ENCODE data around the gene CYP4F11. TPM values are rescaled to one million over a fixed set of nuclear protein-coding genes. Genes with fewer than 3 reads are reported as not detected.

CYP4F11 gene
- not detected for polyA plus RNA-seq (2013, experiment 1 of 2)
- polyA plus RNA-seq (2013, experiment 2 of 2) = not detected

GRCh38 chr19:15934332-15935078 is at the start of gene CYP4F11:
Gene CYP4F11, minus strand, starts transcription at chr19:15934529. Its CDS starts 121 bp downstream, at chr19:15934408.
- Histone ChIP-seq H3K4me2 (ENCODE audit: low read length, poor library complexity, severe bottlenecking) (no peak within 1 kb of the TSS), H3K4ac (ENCODE audit: low read depth in 1 of 2, low read length in 2 of 2) (no peak within 1 kb of the TSS), H3K9me3 (ENCODE audit: control insufficient read depth, low read length) (peaks cover 16% of the 10 kb centered on the region), H3K14ac (ENCODE audit: low read length in 2 of 2) (no peak within 1 kb of the TSS), H3K4me1 (ENCODE audit: control insufficient read depth, insufficient read depth, low read depth, low read length) (no peaks in the 10 kb centered on the region), H4K8ac (ENCODE audit: low read length) (no peak within 1 kb of the TSS), H3K27ac (ENCODE audit: low read length, poor library complexity, severe bottlenecking) (no peak within 1 kb of the TSS), H3K27me3 (ENCODE audit: control insufficient read depth in 1 of 2, insufficient read depth in 1 of 2, low read length in 2 of 2) (peaks cover 0 to 3% of the 10 kb centered on the region in 2 experiments), H3K4me3 (ENCODE audit: insufficient read depth in 1 of 2, low read depth in 1 of 2, low read length in 2 of 2) (no peak within 1 kb of the TSS), H2BK12ac (ENCODE audit: low read length in 2 of 2) (no peak within 1 kb of the TSS), H3K9ac (ENCODE audit: low read length) (no peak within 1 kb of the TSS), H3K79me1 (replicated peaks; ENCODE audit: low read length, poor library complexity, severe bottlenecking) (no peaks in the 10 kb centered on the region), H3K23ac (ENCODE audit: low read length in 2 of 2) (no peak within 1 kb of the TSS), H2BK120ac (ENCODE audit: low read depth, low read length) (no peak within 1 kb of the TSS), H2BK15ac (ENCODE audit: low read depth, poor library complexity, severe bottlenecking) (no peak within 1 kb of the TSS), H2AFZ (ENCODE audit: low read depth, low read length) (no peak within 1 kb of the TSS), H3K36me3 (ENCODE audit: control insufficient read depth in 1 of 2, insufficient read depth in 2 of 2, low read depth in 1 of 2, low read length in 2 of 2) (no peaks in the 10 kb centered on the region), H2AK5ac (ENCODE audit: low read length, severe bottlenecking) (no peak within 1 kb of the TSS), H4K91ac (ENCODE audit: low read length) (no peak within 1 kb of the TSS), H3K18ac (ENCODE audit: low read depth in 1 of 2, low read length in 2 of 2) (no peak within 1 kb of the TSS), H2BK5ac (ENCODE audit: low read depth, low read length, poor library complexity, severe bottlenecking) (no peak within 1 kb of the TSS)
- DNase-seq = no peak
- WGBS = 59% methylated on average over 10 of the region's 10 CpGs

GRCh38 chr19:15979293-15979692 is 45.0 kb upstream of the CYP4F11 start:
- H3K27ac ChIP-seq (ENCODE audit: low read length, poor library complexity, severe bottlenecking) = no peak overlapping the region
- no peak overlapping the region for H2BK12ac ChIP-seq (ENCODE audit: low read length in 2 of 2)
- H4K91ac ChIP-seq (ENCODE audit: low read length) = no peak overlapping the region
- no peak overlapping the region for H2BK5ac ChIP-seq (ENCODE audit: low read depth, low read length, poor library complexity, severe bottlenecking)
- no peak overlapping the region for H3K14ac ChIP-seq (ENCODE audit: low read length in 2 of 2)
- no peak overlapping the region for H3K4me3 ChIP-seq (ENCODE audit: insufficient read depth in 1 of 2, low read depth in 1 of 2, low read length in 2 of 2)
- 63% methylated on average over 3 of the region's 4 CpGs for WGBS
- no peak overlapping the region for H3K18ac ChIP-seq (ENCODE audit: low read depth in 1 of 2, low read length in 2 of 2)
- H3K27me3 ChIP-seq (ENCODE audit: control insufficient read depth in 1 of 2, insufficient read depth in 1 of 2, low read length in 2 of 2) = peaks cover 0 to 29% of the 10 kb centered on the region in 2 experiments
- H2AK5ac ChIP-seq (ENCODE audit: low read length, severe bottlenecking) = no peak overlapping the region
- no peaks in the 10 kb centered on the region for H3K79me1 ChIP-seq (replicated peaks; ENCODE audit: low read length, poor library complexity, severe bottlenecking)
- no peak overlapping the region for H2BK120ac ChIP-seq (ENCODE audit: low read depth, low read length)
- H2AFZ ChIP-seq (ENCODE audit: low read depth, low read length) = no peak overlapping the region
- H3K4me1 ChIP-seq (ENCODE audit: control insufficient read depth, insufficient read depth, low read depth, low read length) = no peaks in the 10 kb centered on the region
- no peak overlapping the region for H2BK15ac ChIP-seq (ENCODE audit: low read depth, poor library complexity, severe bottlenecking)
- H3K9ac ChIP-seq (ENCODE audit: low read length) = no peak overlapping the region
- H3K4ac ChIP-seq (ENCODE audit: low read depth in 1 of 2, low read length in 2 of 2) = no peak overlapping the region
- no peak overlapping the region for H4K8ac ChIP-seq (ENCODE audit: low read length)
- no peaks in the 10 kb centered on the region for H3K36me3 ChIP-seq (ENCODE audit: control insufficient read depth in 1 of 2, insufficient read depth in 2 of 2, low read depth in 1 of 2, low read length in 2 of 2)
- peaks cover 3% of the 10 kb centered on the region for H3K9me3 ChIP-seq (ENCODE audit: control insufficient read depth, low read length)
- H3K4me2 ChIP-seq (ENCODE audit: low read length, poor library complexity, severe bottlenecking) = no peak overlapping the region
- DNase-seq = no peak
- H3K23ac ChIP-seq (ENCODE audit: low read length in 2 of 2) = no peak overlapping the region

- H2BK15ac ChIP-seq (ENCODE audit: low read depth, poor library complexity, severe bottlenecking) = no peak overlapping the region
These were observed 43.4 kb upstream of the CYP4F11 start for GRCh38 chr19:15977690-15978089.

GRCh38 chr19:15976836-15977689 is 42.7 kb upstream of the CYP4F11 start:
- Histone ChIP-seq H3K14ac (ENCODE audit: low read length in 2 of 2) (no peak overlapping the region), H2AK5ac (ENCODE audit: low read length, severe bottlenecking) (no peak overlapping the region), H3K4me2 (ENCODE audit: low read length, poor library complexity, severe bottlenecking) (no peak overlapping the region), H3K79me1 (replicated peaks; ENCODE audit: low read length, poor library complexity, severe bottlenecking) (no peaks in the 10 kb centered on the region), H3K27me3 (ENCODE audit: control insufficient read depth in 1 of 2, insufficient read depth in 1 of 2, low read length in 2 of 2) (peaks cover 0 to 33% of the 10 kb centered on the region in 2 experiments), H3K4me3 (ENCODE audit: insufficient read depth in 1 of 2, low read depth in 1 of 2, low read length in 2 of 2) (no peak overlapping the region), H2AFZ (ENCODE audit: low read depth, low read length) (no peak overlapping the region), H3K4me1 (ENCODE audit: control insufficient read depth, insufficient read depth, low read depth, low read length) (no peaks in the 10 kb centered on the region), H3K9me3 (ENCODE audit: control insufficient read depth, low read length) (no peaks in the 10 kb centered on the region), H2BK15ac (ENCODE audit: low read depth, poor library complexity, severe bottlenecking) (no peak overlapping the region), H3K9ac (ENCODE audit: low read length) (no peak overlapping the region), H4K91ac (ENCODE audit: low read length) (no peak overlapping the region), H2BK12ac (ENCODE audit: low read length in 2 of 2) (no peak overlapping the region), H2BK5ac (ENCODE audit: low read depth, low read length, poor library complexity, severe bottlenecking) (no peak overlapping the region), H2BK120ac (ENCODE audit: low read depth, low read length) (no peak overlapping the region), H3K18ac (ENCODE audit: low read depth in 1 of 2, low read length in 2 of 2) (no peak overlapping the region), H3K27ac (ENCODE audit: low read length, poor library complexity, severe bottlenecking) (no peak overlapping the region), H3K23ac (ENCODE audit: low read length in 2 of 2) (no peak overlapping the region), H3K4ac (ENCODE audit: low read depth in 1 of 2, low read length in 2 of 2) (no peak overlapping the region), H3K36me3 (ENCODE audit: control insufficient read depth in 1 of 2, insufficient read depth in 2 of 2, low read depth in 1 of 2, low read length in 2 of 2) (no peaks in the 10 kb centered on the region), H4K8ac (ENCODE audit: low read length) (no peak overlapping the region)
- WGBS = 48% methylated on average over 9 of the region's 10 CpGs
- DNase-seq = no peak

More at GRCh38 chr19:15977690-15978089, 43.4 kb upstream of the CYP4F11 start:
- Histone ChIP-seq H2AK5ac (ENCODE audit: low read length, severe bottlenecking) (no peak overlapping the region), H3K23ac (ENCODE audit: low read length in 2 of 2) (no peak overlapping the region), H4K8ac (ENCODE audit: low read length) (no peak overlapping the region), H3K4me2 (ENCODE audit: low read length, poor library complexity, severe bottlenecking) (no peak overlapping the region), H3K79me1 (replicated peaks; ENCODE audit: low read length, poor library complexity, severe bottlenecking) (no peaks in the 10 kb centered on the region), H3K4me1 (ENCODE audit: control insufficient read depth, insufficient read depth, low read depth, low read length) (no peaks in the 10 kb centered on the region), H3K4me3 (ENCODE audit: insufficient read depth in 1 of 2, low read depth in 1 of 2, low read length in 2 of 2) (no peak overlapping the region), H3K4ac (ENCODE audit: low read depth in 1 of 2, low read length in 2 of 2) (no peak overlapping the region), H4K91ac (ENCODE audit: low read length) (no peak overlapping the region), H2BK12ac (ENCODE audit: low read length in 2 of 2) (no peak overlapping the region), H3K27ac (ENCODE audit: low read length, poor library complexity, severe bottlenecking) (no peak overlapping the region), H2BK120ac (ENCODE audit: low read depth, low read length) (no peak overlapping the region), H3K9ac (ENCODE audit: low read length) (no peak overlapping the region), H3K14ac (ENCODE audit: low read length in 2 of 2) (no peak overlapping the region), H3K27me3 (ENCODE audit: control insufficient read depth in 1 of 2, insufficient read depth in 1 of 2, low read length in 2 of 2) (peaks cover 0 to 29% of the 10 kb centered on the region in 2 experiments), H2AFZ (ENCODE audit: low read depth, low read length) (no peak overlapping the region), H3K9me3 (ENCODE audit: control insufficient read depth, low read length) (no peaks in the 10 kb centered on the region), H2BK5ac (ENCODE audit: low read depth, low read length, poor library complexity, severe bottlenecking) (no peak overlapping the region), H3K18ac (ENCODE audit: low read depth in 1 of 2, low read length in 2 of 2) (no peak overlapping the region), H3K36me3 (ENCODE audit: control insufficient read depth in 1 of 2, insufficient read depth in 2 of 2, low read depth in 1 of 2, low read length in 2 of 2) (no peaks in the 10 kb centered on the region)
- DNase-seq = no peak
- WGBS = 43% methylated on average over 7 of the region's 7 CpGs

Measured in mesenchymal stem cell (in vitro differentiated cells and primary cell).